H1 (cell line): ENCODE results near the gene DHX36. TPM values are rescaled to one million over a fixed set of nuclear protein-coding genes. Genes with fewer than 3 reads are reported as not detected.

Experiments
- CTCF ChIA-PET: fragments of 300-600 bp; sonication (Branson Sonifier 250); formaldehyde crosslinking; loops from one replicate; lab custom pipeline; 2021; ENCODE audit not compliant: partially characterized antibody; lab: Charles Lee
- POLR2A ChIA-PET: fragments of 300-600 bp; sonication (Branson Sonifier 250); formaldehyde crosslinking; loops from one replicate; lab custom pipeline; 2021; ENCODE audit warnings: inconsistent platforms; ENCODE audit not compliant: partially characterized antibody; lab: Charles Lee
- DNase-seq, 2 experiments: peaks; one replicate each; pipeline versions ENCODE4 v3.0.0 to v3.0.0-alpha.2; 2010 to 2022; ENCODE audit warnings: low spot score in 2 of 2, low read depth in 1 of 2, mixed read lengths in 1 of 2
- FAIRE-seq: peaks from 2 replicates; lab custom pipeline; 2011; peaks lifted over from hg19 to GRCh38; lab: Jason Lieb, UNC
- H2AFZ ChIP-seq: 2 replicates; pipeline ENCODE4 v1.8.1; 2012; ENCODE audit warnings: low read length, inconsistent platforms
- H2AK5ac ChIP-seq: 2 replicates; pipeline ENCODE4 v1.6.1; 2013; ENCODE audit warnings: low read depth, low read length
- H2BK120ac ChIP-seq: replicated peaks from 2 replicates; pipeline ENCODE3; 2013; ENCODE audit warnings: low read depth, low read length, inconsistent platforms
- H2BK12ac ChIP-seq: 2 replicates; pipeline ENCODE4 v1.6.1; 2013; ENCODE audit warnings: low read depth, low read length
- H2BK15ac ChIP-seq: 2 replicates; pipeline ENCODE4 v1.6.1; 2013; ENCODE audit warnings: low read length
- H2BK20ac ChIP-seq: 2 replicates; pipeline ENCODE4 v1.6.1; 2013; ENCODE audit warnings: low read length
- H2BK5ac ChIP-seq: 2 replicates; pipeline ENCODE4 v1.6.1; 2013; ENCODE audit warnings: low read depth, low read length
- H3K14ac ChIP-seq: 2 replicates; pipeline ENCODE4 v1.6.1; 2013; ENCODE audit warnings: inconsistent platforms; ENCODE audit not compliant: insufficient read length
- H3K18ac ChIP-seq: 2 replicates; pipeline ENCODE4 v1.6.1; 2013; ENCODE audit warnings: low read length; ENCODE audit errors: extremely low read depth
- H3K23ac ChIP-seq: 2 replicates; pipeline ENCODE4 v1.6.1; 2013; ENCODE audit warnings: inconsistent platforms; ENCODE audit not compliant: insufficient read length
- H3K23me2 ChIP-seq: 2 replicates; pipeline ENCODE4 v1.6.1; 2013; ENCODE audit warnings: low read depth, low read length
- H3K27ac ChIP-seq: 2 replicates; pipeline ENCODE4 v1.6.1; 2011; ENCODE audit warnings: low read depth, low read length, inconsistent platforms
- H3K27me3 ChIP-seq, 4 experiments: replicated peaks in 1 of 4; 1 replicate in 1 of 4; 2 replicates in 3 of 4; pipeline versions ENCODE4 v1.6.1 to v1.8.1; 2011 to 2013; ENCODE audit warnings: low read length in 3 of 4, mild to moderate bottlenecking in 3 of 4, inconsistent platforms in 2 of 4, mixed read lengths in 2 of 4, moderate library complexity in 1 of 4; ENCODE audit not compliant: control insufficient read depth in 3 of 4, insufficient read depth in 3 of 4; ENCODE audit errors: extremely low read depth in 1 of 4
- H3K36me3 ChIP-seq, 4 experiments: 2 replicates each; pipeline versions ENCODE4 v1.6.1 to v1.8.1; 2011 to 2013; ENCODE audit warnings: mild to moderate bottlenecking in 4 of 4, low read length in 3 of 4, moderate library complexity in 2 of 4, control low read depth in 1 of 4, inconsistent platforms in 1 of 4; ENCODE audit not compliant: insufficient read depth in 4 of 4, control insufficient read depth in 2 of 4
- H3K4ac ChIP-seq: replicated peaks from 2 replicates; pipeline ENCODE3; 2013; ENCODE audit warnings: low read length, low read depth, mixed read lengths, inconsistent platforms; ENCODE audit not compliant: insufficient read length
- H3K4me1 ChIP-seq, 4 experiments: replicated peaks in 1 of 4; 1 replicate in 1 of 4; 2 replicates in 3 of 4; pipeline versions ENCODE4 v1.6.1 to v1.8.1; 2011 to 2013; ENCODE audit warnings: low read length in 3 of 4, inconsistent platforms in 2 of 4, mixed read lengths in 1 of 4; ENCODE audit not compliant: insufficient read depth in 4 of 4, control insufficient read depth in 3 of 4
- H3K4me2 ChIP-seq, 2 experiments: 2 replicates each; pipeline versions ENCODE4 v1.6.1 to v1.8.1; 2011 to 2013; ENCODE audit warnings: low read depth in 2 of 2, low read length in 2 of 2, control low read depth in 1 of 2, inconsistent platforms in 1 of 2, mild to moderate bottlenecking in 1 of 2; ENCODE audit not compliant: insufficient read depth in 1 of 2
- H3K4me3 ChIP-seq, 4 experiments: fragments of 200-600, 300-600 bp in 1 of 4; sonication (generic), shearing (Covaris generic), sonication (Bioruptor Twin) in 1 of 4; 2 replicates each; pipeline versions ENCODE4 v1.5.1 to v1.8.1; 2011 to 2016; ENCODE audit warnings: low read length in 4 of 4, low read depth in 3 of 4, control low read depth in 2 of 4, inconsistent platforms in 2 of 4, mild to moderate bottlenecking in 2 of 4, mixed read lengths in 1 of 4, moderate library complexity in 1 of 4; ENCODE audit not compliant: insufficient read depth in 2 of 4; ENCODE audit errors: extremely low read depth in 1 of 4
- H3K56ac ChIP-seq: replicated peaks from 2 replicates; pipeline ENCODE3; 2013; ENCODE audit warnings: low read depth, mild to moderate bottlenecking, mixed read lengths, low read length, inconsistent platforms; ENCODE audit not compliant: insufficient read length
- H3K79me1 ChIP-seq: 2 replicates; pipeline ENCODE4 v1.6.1; 2013; ENCODE audit warnings: low read depth, low read length, control low read depth
- H3K79me2 ChIP-seq, 2 experiments: 2 replicates each; pipeline versions ENCODE4 v1.6.1 to v1.8.1; 2012 to 2013; ENCODE audit warnings: low read length in 2 of 2, mild to moderate bottlenecking in 2 of 2, inconsistent platforms in 1 of 2; ENCODE audit not compliant: insufficient read depth in 2 of 2, control insufficient read depth in 1 of 2
- H3K9ac ChIP-seq, 4 experiments: replicated peaks in 1 of 4; 1 replicate in 1 of 4; 2 replicates in 3 of 4; pipeline versions ENCODE4 v1.6.1 to v1.8.1; 2011 to 2013; ENCODE audit warnings: low read depth in 3 of 4, low read length in 3 of 4, control low read depth in 2 of 4, mild to moderate bottlenecking in 2 of 4, moderate library complexity in 2 of 4, inconsistent platforms in 1 of 4; ENCODE audit errors: extremely low read depth in 1 of 4
- H3K9me3 ChIP-seq, 2 experiments: 2 replicates each; pipeline versions ENCODE4 v1.6.1 to v1.8.1; 2012 to 2013; ENCODE audit warnings: mild to moderate bottlenecking in 2 of 2, moderate library complexity in 2 of 2, control low read depth in 1 of 2, inconsistent platforms in 1 of 2, low read depth in 1 of 2, low read length in 1 of 2, mixed read lengths in 1 of 2; ENCODE audit not compliant: insufficient read depth in 2 of 2
- H4K20me1 ChIP-seq, 2 experiments: replicated peaks in 1 of 2; 2 replicates each; pipeline versions ENCODE3 to v1.8.1; 2011 to 2013; ENCODE audit warnings: inconsistent platforms in 2 of 2, low read length in 2 of 2, mild to moderate bottlenecking in 1 of 2; ENCODE audit not compliant: insufficient read depth in 2 of 2, control insufficient read depth in 1 of 2
- H4K5ac ChIP-seq: 2 replicates; pipeline ENCODE4 v1.6.1; 2013; ENCODE audit warnings: low read length, low read depth, mixed read lengths, inconsistent platforms; ENCODE audit not compliant: insufficient read length
- H4K8ac ChIP-seq: 2 replicates; pipeline ENCODE4 v1.8.0; 2013; ENCODE audit warnings: mild to moderate bottlenecking, moderate library complexity, low read length, inconsistent platforms; ENCODE audit not compliant: insufficient read depth; ENCODE audit errors: extremely low read depth
- H4K91ac ChIP-seq: replicated peaks from 2 replicates; pipeline ENCODE3; 2013; ENCODE audit warnings: low read length, mixed read lengths, inconsistent platforms; ENCODE audit not compliant: insufficient read length
- ASH2L ChIP-seq: fragments of 200-600, 300-600 bp; sonication (generic); IDR thresholded peaks from one replicate; pipeline ENCODE4 v1.7.1; 2017; ENCODE audit warnings: low read length
- CBX8 ChIP-seq: fragments of 300-800, 300-1000 bp; sonication (generic); IDR thresholded peaks from 2 replicates; pipeline ENCODE4 v1.7.1; 2016; ENCODE audit warnings: low read depth, low read length, borderline replicate concordance
- CREB1 ChIP-seq: IDR thresholded peaks from 2 replicates; pipeline ENCODE4 v1.6.1; 2012; ENCODE audit warnings: inconsistent platforms
- E2F6 ChIP-seq: IDR thresholded peaks from 2 replicates; pipeline ENCODE4 v1.6.1; 2012; ENCODE audit warnings: inconsistent platforms
- EGR1 ChIP-seq: IDR thresholded peaks from 2 replicates; pipeline ENCODE4 v1.6.1; 2011; ENCODE audit warnings: low read depth, low read length, borderline replicate concordance
- JUND ChIP-seq: IDR thresholded peaks from 2 replicates; pipeline ENCODE4 v1.6.1; 2011; ENCODE audit warnings: mild to moderate bottlenecking, improper control_type of control experiment, low read length
- KDM1A ChIP-seq: fragments of 200-600, 300-600 bp; sonication (generic); IDR thresholded peaks from 2 replicates; pipeline ENCODE4 v1.7.1; 2016; ENCODE audit warnings: mild to moderate bottlenecking, low read length, borderline replicate concordance
- MAFK ChIP-seq: IDR thresholded peaks from 2 replicates; pipeline ENCODE4 v1.6.1; 2012; ENCODE audit warnings: low read depth, mild to moderate bottlenecking, improper control_type of control experiment, low read length
- POU5F1 ChIP-seq: IDR thresholded peaks from 2 replicates; pipeline ENCODE4 v1.6.1; 2011; ENCODE audit warnings: low read depth, mild to moderate bottlenecking, low read length, moderate library complexity
- RBBP5 ChIP-seq: IDR thresholded peaks from 2 replicates; pipeline ENCODE4 v1.7.1; 2012; ENCODE audit warnings: low read depth, mild to moderate bottlenecking, inconsistent platforms, low read length, moderate library complexity, borderline replicate concordance
- SIN3A ChIP-seq, 2 experiments: IDR thresholded peaks in 1 of 2; conservative IDR thresholded peaks in 1 of 2; 2 replicates each; pipeline ENCODE4 v1.6.1; 2011 to 2012; ENCODE audit warnings: low read length in 2 of 2, improper control_type of control experiment in 1 of 2, low read depth in 1 of 2, mild to moderate bottlenecking in 1 of 2
- SP1 ChIP-seq: IDR thresholded peaks from 2 replicates; pipeline ENCODE4 v1.6.1; 2011; ENCODE audit warnings: low read depth, low read length
- SP4 ChIP-seq: IDR thresholded peaks from 2 replicates; pipeline ENCODE4 v1.6.1; 2012; ENCODE audit warnings: low read length, inconsistent platforms
- SRF ChIP-seq: IDR thresholded peaks from 2 replicates; pipeline ENCODE4 v1.6.1; 2011; ENCODE audit warnings: mild to moderate bottlenecking, low read depth, low read length, moderate library complexity
- TEAD4 ChIP-seq: IDR thresholded peaks from 2 replicates; pipeline ENCODE4 v1.6.1; 2012; ENCODE audit warnings: low read depth, low read length, inconsistent platforms, mixed read lengths
- polyA plus RNA-seq, 7 experiments: library from polyadenylated mRNA; depleted of rRNA in 3 of 7; stranded (reverse) in 5 of 7; unstranded in 2 of 7; fragments of >200 nt in 5 of 7; fragments of 200-250 nt in 2 of 7; gene quantifications; 1 replicate in 5 of 7; 2 replicates in 1 of 7; 4 replicates in 1 of 7; pipeline versions ENCODE4 v1.2.1 to v1.2.3, GENCODE V29; 2011 to 2013; ENCODE audit warnings: missing spikeins in 2 of 7, mixed read lengths in 2 of 7
- total RNA-seq: library from RNA; stranded (reverse); fragmentation: NEBNext Ultra II Directional; extraction: Animal tissue kit (Norgen Biotek cat#: 25700); gene quantifications from 2 replicates; pipeline ENCODE4 v1.2.1, GENCODE V29; 2021

The DHX36 gene
- total and polyA plus RNA-seq, 2 of the 8 experiments (the other 6 are each of a cell fraction or from before 2014, with no cell fraction given) = 44.9 to 131 TPM

GRCh38 chr3:154304116-154304786 lies 20.0 kb downstream of the DHX36 start:
- Histone ChIP-seq H2BK5ac (no peak overlapping the region), H4K8ac (no peak overlapping the region), H2AFZ (no peak overlapping the region), H4K20me1 (peaks cover 0 to 2% of the 10 kb centered on the region in 2 experiments), H2BK12ac (no peak overlapping the region), H3K4me1 (no peaks in the 10 kb centered on the region), H2BK120ac (no peak overlapping the region), H3K4ac (no peak overlapping the region), H3K4me3 (no peak overlapping the region), H4K5ac (no peak overlapping the region), H2AK5ac (no peak overlapping the region), H3K79me1 (no peaks in the 10 kb centered on the region; the same call in 1 of the 2 replicates), H4K91ac (no peak overlapping the region), H3K14ac (no peak overlapping the region), H3K27me3 (no peaks in the 10 kb centered on the region), H3K4me2 (no peak overlapping the region), H3K23ac (no peak overlapping the region), H3K56ac (no peak overlapping the region), H3K23me2 (no peaks in the 10 kb centered on the region), H3K36me3 (peaks cover 17 to 92% (median 55%) of the 10 kb centered on the region in 4 experiments), H3K9ac (no peak overlapping the region), H3K9me3 (no peaks in the 10 kb centered on the region), H2BK15ac (no peak overlapping the region), H3K79me2 (peaks cover 0 to 8% of the 10 kb centered on the region in 2 experiments; a peak in 2 of 4 replicates), H3K18ac (no peak overlapping the region), H2BK20ac (no peak overlapping the region), H3K27ac (no peak overlapping the region)
- FAIRE-seq (no peak), DNase-seq (no peak)
- CTCF ChIA-PET = interaction anchor here (0.7 to 2.2 kb wide), 2 partner anchors 8 to 10 kb away, joined by 3 to 10 read pairs; no protein-coding TSS in a partner anchor
- POLR2A ChIA-PET = no interaction called here
- TF ChIP-seq POU5F1 (no peak), SP4 (no peak), EGR1 (no peak), RBBP5 (no peak), JUND (no peak), SP1 (no peak), MAFK (no peak), SIN3A (conservative IDR thresholded peaks at IDR 0.05 in 1 of 2, IDR thresholded peaks at IDR 0.05 in 1 of 2; ENCODE audit: low read depth in 1 of 2, low read length in 2 of 2) (no peak), SRF (no peak), TEAD4 (no peak), ASH2L (no peak), CREB1 (no peak), E2F6 (no peak), CBX8 (no peak), KDM1A (no peak)
